ENCODE measurements around the gene ARMC9. TPM values are rescaled to one million over a fixed set of nuclear protein-coding genes. Genes with fewer than 3 reads are reported as not detected.
"Not testable (repeated sequence)": the region's sequence is repeated elsewhere in the genome, so short reads cannot be mapped to it uniquely, and the experiment has no call there.

The ARMC9 gene
- total RNA-seq, 6 donors from 2014 or later = 26.7 to 145 (median 61.0) TPM

DNA sequence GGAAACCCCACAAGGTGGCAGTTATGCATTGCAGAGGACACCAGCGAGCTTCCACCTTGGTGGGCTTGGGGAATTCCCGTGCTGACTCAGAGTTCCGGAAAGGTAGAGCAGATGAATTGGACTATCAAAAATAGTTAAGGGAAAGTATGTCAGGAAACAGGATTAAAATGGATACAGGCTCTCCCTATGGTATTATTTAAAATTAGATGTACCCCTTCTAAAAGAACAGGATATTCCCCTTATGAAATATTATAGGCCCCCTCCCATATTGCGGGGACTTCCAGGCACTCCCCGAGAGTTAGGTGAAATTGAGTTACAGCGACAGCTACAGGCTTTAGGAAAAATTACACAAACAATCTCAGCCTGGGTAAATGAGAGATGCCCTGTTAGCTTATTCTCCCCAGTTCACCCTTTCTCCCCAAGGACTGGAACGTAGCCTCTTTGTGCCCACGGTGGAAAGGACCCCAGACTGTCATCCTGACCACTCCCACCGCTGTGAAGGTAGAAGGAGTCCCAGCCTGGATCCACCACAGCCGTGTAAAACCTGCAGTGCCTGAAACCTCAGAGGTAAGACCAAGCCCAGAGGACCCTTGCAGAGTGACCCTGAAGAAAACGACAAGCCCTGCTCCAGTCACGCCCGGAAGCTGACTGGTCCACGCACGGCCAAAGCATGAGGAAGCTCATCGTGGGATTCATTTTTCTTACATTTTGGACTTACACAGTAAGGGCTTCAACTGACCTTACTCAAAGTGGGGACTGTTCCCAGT is 207.4 kb downstream of the ARMC9 start:
- H3K36me3 ChIP-seq; H3K27me3 ChIP-seq; H3K9me3 ChIP-seq; H3K27ac ChIP-seq; H3K4me3 ChIP-seq; ATAC-seq (ENCODE audit: low FRiP score in 2 of 2); DNase-seq: not testable (repeated sequence)
- TF ChIP-seq, protein P1, sequence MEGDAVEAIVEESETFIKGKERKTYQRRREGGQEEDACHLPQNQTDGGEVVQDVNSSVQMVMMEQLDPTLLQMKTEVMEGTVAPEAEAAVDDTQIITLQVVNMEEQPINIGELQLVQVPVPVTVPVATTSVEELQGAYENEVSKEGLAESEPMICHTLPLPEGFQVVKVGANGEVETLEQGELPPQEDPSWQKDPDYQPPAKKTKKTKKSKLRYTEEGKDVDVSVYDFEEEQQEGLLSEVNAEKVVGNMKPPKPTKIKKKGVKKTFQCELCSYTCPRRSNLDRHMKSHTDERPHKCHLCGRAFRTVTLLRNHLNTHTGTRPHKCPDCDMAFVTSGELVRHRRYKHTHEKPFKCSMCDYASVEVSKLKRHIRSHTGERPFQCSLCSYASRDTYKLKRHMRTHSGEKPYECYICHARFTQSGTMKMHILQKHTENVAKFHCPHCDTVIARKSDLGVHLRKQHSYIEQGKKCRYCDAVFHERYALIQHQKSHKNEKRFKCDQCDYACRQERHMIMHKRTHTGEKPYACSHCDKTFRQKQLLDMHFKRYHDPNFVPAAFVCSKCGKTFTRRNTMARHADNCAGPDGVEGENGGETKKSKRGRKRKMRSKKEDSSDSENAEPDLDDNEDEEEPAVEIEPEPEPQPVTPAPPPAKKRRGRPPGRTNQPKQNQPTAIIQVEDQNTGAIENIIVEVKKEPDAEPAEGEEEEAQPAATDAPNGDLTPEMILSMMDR (IDR thresholded peaks at IDR 0.05) = peak in 5 of 6 experiments; percentile 34 to 57 (median 49)
- H3K4me1 ChIP-seq = peaks cover 4 to 28% (median 17%) of the 10 kb centered on the region in 4 donors
- 14 to 22% methylated on average over 11 to 16 of the region's 16 CpGs for WGBS, 2 donors

DNA sequence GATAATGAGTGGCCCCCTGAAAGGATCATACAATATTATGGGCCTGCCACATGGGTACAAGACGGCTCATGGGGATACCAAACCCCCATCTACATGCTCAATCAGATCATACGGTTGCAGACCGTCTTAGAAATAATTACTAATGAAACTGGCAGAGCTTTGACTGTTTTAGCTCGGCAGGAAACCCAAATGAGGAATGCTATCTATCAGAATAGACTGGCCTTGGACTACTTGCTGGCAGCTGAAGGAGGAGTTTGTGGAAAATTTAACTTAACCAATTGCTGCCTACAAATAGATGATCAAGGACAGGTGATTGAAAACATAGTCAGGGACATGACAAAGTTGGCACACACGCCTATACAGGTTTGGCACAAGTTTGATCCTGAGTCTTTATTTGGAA is 209.3 kb downstream of the ARMC9 start:
- not testable (repeated sequence) for H3K27me3 ChIP-seq; H3K27ac ChIP-seq; ATAC-seq (ENCODE audit: low FRiP score in 2 of 2); H3K36me3 ChIP-seq; H3K4me3 ChIP-seq; DNase-seq; H3K9me3 ChIP-seq
- peaks cover 11 to 32% (median 25%) of the 10 kb centered on the region in 4 donors for H3K4me1 ChIP-seq
- WGBS, 2 donors = 87 to 88% methylated on average over 5 of the region's 5 CpGs

DNA sequence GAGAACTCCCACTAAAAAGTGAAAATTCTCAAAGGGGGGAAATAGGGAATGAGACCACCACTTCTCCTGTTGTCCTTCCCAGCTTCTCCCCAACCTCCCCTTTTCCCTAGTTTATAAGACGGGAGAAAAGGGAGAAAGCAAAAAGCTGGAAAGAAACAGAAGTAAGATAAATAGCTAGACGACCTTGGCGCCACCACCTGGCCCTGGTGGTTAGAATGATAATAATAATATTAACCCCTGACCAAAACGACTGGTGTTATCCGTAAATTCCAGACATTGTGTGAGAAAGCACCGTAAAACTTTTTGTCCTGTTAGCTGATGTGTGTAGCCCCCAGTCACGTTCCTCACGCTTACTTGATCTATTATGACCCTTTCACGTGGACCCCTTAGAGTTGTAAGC is 209.9 kb downstream of the ARMC9 start:
- not testable (repeated sequence) for DNase-seq; ATAC-seq (ENCODE audit: low FRiP score in 2 of 2); H3K4me3 ChIP-seq; H3K9me3 ChIP-seq; H3K27ac ChIP-seq; H3K27me3 ChIP-seq; H3K36me3 ChIP-seq
- WGBS, 2 donors = 88 to 91% methylated on average over 9 of the region's 9 CpGs
- H3K4me1 ChIP-seq = peaks cover 13 to 27% (median 22%) of the 10 kb centered on the region in 4 donors

DNA sequence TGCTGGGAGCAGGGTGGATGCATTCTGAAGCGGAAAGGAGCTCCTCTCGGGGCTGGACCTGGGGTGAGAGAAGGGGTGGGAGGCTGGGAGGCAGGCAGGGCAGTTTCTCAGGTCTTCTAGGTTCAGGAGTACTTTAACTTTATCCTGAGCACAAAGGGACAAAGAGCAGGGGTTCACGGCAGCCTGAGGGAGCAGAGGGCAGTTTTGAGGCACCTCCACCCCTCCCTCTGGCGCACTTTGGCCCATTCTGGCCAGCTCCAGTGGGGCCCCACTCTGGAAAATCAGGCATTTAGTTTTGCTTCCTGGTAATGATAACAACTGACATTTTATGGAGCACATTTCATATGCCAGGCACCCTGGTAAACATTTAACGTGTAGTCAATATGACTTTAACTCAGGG is 211.3 kb downstream of the ARMC9 start:
- H3K27ac ChIP-seq = no peak overlapping the region
- peaks cover 13 to 22% (median 20%) of the 10 kb centered on the region in 4 donors for H3K4me1 ChIP-seq
- ATAC-seq (ENCODE audit: low FRiP score in 2 of 2) (no peak), DNase-seq (no peak)
- 94 to 96% methylated on average over 5 of the region's 5 CpGs for WGBS, 2 donors
- peaks cover 0 to 9% (median 2%) of the 10 kb centered on the region in 4 donors for H3K9me3 ChIP-seq
- TF ChIP-seq, protein P1 (IDR thresholded peaks at IDR 0.05) = no peak
- TF ChIP-seq POLR2A (IDR thresholded peaks at IDR 0.05) (no peak), POLR2AphosphoS5 (IDR thresholded peaks at IDR 0.05) (no peak), EP300 (IDR thresholded peaks at IDR 0.05) (no peak)
- no peaks in the 10 kb centered on the region for H3K36me3 ChIP-seq
- H3K4me3 ChIP-seq = no peak overlapping the region
- peaks cover 0 to 7% (median 0%) of the 10 kb centered on the region in 4 donors for H3K27me3 ChIP-seq

DNA sequence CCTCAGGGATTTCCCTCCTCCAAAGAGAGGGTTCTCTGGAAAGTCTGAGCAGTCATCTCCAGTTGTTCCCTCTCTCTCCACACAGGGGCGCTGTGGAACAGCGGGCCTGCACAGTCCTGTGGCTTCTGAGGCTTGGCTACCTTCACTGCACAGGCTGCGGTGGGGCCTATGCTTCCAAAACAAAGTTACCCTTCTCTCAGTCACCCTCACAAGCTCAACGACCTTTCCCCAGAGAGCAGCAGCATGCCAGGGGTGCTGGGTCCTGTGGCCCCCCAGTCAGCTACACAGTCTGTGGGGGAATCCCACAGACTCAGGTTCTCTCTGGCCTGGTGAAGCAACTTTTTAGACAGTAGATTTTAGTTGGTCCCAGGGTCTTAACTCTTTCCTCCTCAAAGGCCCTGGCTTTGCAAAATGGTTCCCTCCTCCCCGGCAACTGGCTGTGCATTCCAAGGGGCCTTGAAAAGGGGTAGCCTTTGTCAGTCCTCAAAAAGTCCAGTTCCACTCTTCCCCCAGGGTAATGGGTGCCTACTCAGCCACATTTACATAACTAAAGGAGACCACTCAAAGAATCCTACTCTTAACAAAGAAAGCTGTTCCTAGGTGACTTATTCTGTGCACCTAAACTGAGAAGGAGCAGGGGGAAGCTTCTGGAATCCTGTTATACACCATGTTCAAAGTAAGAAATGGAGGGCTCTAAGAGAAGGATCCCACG is 212.0 kb downstream of the ARMC9 start:
- WGBS, 2 donors = 78 to 82% methylated on average over 6 of the region's 6 CpGs
- H3K4me3 ChIP-seq = no peak overlapping the region
- H3K9me3 ChIP-seq = peaks cover 0 to 9% (median 2%) of the 10 kb centered on the region in 4 donors
- peaks cover 0 to 7% (median 0%) of the 10 kb centered on the region in 4 donors for H3K27me3 ChIP-seq
- H3K36me3 ChIP-seq = no peaks in the 10 kb centered on the region
- DNase-seq = no peak
- no peak for TF ChIP-seq POLR2AphosphoS5 (IDR thresholded peaks at IDR 0.05)
- TF ChIP-seq, protein P1 (IDR thresholded peaks at IDR 0.05) = peak in 1 of 6 experiments; percentile 24
- TF ChIP-seq POLR2A (IDR thresholded peaks at IDR 0.05) = no peak
- no peak for TF ChIP-seq EP300 (IDR thresholded peaks at IDR 0.05)
- peaks cover 11 to 21% (median 19%) of the 10 kb centered on the region in 4 donors for H3K4me1 ChIP-seq
- no peak for ATAC-seq (ENCODE audit: low FRiP score in 2 of 2)
- H3K27ac ChIP-seq = no peak overlapping the region

Data from upper lobe of left lung (tissue), 6 donors.